ENCODE results near the gene MLLT10. TPM values are rescaled to one million over a fixed set of nuclear protein-coding genes. Genes with fewer than 3 reads are reported as not detected.
A peak's percentile ranks its signal among the peaks of the same experiment; 100 is the strongest.

Gene MLLT10
- total RNA-seq, 1 donor = 37.6 TPM

DNA sequence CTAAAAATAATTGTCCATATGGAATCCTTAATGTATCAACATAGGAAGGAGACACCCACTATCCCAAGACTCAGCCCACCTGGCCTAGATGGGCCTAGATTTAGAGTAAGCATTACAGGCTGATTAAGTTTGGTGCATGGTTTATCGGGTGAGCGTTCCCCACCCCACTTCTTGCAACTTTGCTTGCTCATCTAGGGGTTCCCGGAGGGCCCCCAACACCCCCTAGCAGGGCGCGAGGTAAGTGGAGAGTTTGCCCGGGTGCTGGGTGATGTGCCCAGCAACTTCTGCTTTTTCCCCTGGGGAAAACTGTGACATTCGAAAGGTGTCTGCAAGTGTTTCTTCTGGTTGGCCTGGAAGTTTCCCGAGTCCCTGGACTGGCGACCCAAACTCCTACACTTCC, 40.2 kb upstream of the MLLT10 start:
- H3K27ac ChIP-seq (ENCODE audit: low read depth, low read length) = no peak overlapping the region
- no peaks in the 10 kb centered on the region for H3K79me2 ChIP-seq (ENCODE audit: insufficient read depth, low read length)
- no peak overlapping the region for H3K4me3 ChIP-seq (ENCODE audit: insufficient read depth, low read length)
- peak overlapping the region; percentile 99 for H3K4me2 ChIP-seq (ENCODE audit: insufficient read depth, low read length)
- no peaks in the 10 kb centered on the region for H4K20me1 ChIP-seq (ENCODE audit: insufficient read depth, low read length)
- peaks cover 11% of the 10 kb centered on the region for H3K27me3 ChIP-seq (ENCODE audit: insufficient read depth, low read length)
- no peak overlapping the region for H2AFZ ChIP-seq (ENCODE audit: low read length)
- no peaks in the 10 kb centered on the region for H3K36me3 ChIP-seq (ENCODE audit: insufficient read depth, low read length)
- TF ChIP-seq CTCF (IDR thresholded peaks at IDR 0.05; ENCODE audit: extremely low read depth, low read depth, low read length) = no peak
- peaks cover 10% of the 10 kb centered on the region for H3K4me1 ChIP-seq (ENCODE audit: insufficient read depth, low read length)
- DNase-seq (ENCODE audit: insufficient read length, low spot score, missing footprints) = peak; percentile 73
- no peaks in the 10 kb centered on the region for H3K9me3 ChIP-seq (ENCODE audit: low read depth, low read length)

- Histone ChIP-seq H3K36me3 (ENCODE audit: insufficient read depth, low read length) (no peaks in the 10 kb centered on the region), H3K27ac (ENCODE audit: low read depth, low read length) (no peak overlapping the region), H2AFZ (ENCODE audit: low read length) (peak overlapping the region; percentile 86), H3K9me3 (ENCODE audit: low read depth, low read length) (no peaks in the 10 kb centered on the region), H3K4me2 (ENCODE audit: insufficient read depth, low read length) (peak overlapping the region; percentile 99), H3K4me1 (ENCODE audit: insufficient read depth, low read length) (peaks cover 10% of the 10 kb centered on the region), H3K4me3 (ENCODE audit: insufficient read depth, low read length) (peak overlapping the region; percentile 90), H3K27me3 (ENCODE audit: insufficient read depth, low read length) (peaks cover 17% of the 10 kb centered on the region), H3K79me2 (ENCODE audit: insufficient read depth, low read length) (no peaks in the 10 kb centered on the region), H4K20me1 (ENCODE audit: insufficient read depth, low read length) (no peaks in the 10 kb centered on the region)
- peak; percentile 85 for DNase-seq (ENCODE audit: insufficient read length, low spot score, missing footprints)
- TF ChIP-seq CTCF (IDR thresholded peaks at IDR 0.05; ENCODE audit: extremely low read depth, low read depth, low read length) = no peak
Measured at GRCh38 chr10:21494191-21495001, 39.6 kb upstream of the MLLT10 start.

DNA sequence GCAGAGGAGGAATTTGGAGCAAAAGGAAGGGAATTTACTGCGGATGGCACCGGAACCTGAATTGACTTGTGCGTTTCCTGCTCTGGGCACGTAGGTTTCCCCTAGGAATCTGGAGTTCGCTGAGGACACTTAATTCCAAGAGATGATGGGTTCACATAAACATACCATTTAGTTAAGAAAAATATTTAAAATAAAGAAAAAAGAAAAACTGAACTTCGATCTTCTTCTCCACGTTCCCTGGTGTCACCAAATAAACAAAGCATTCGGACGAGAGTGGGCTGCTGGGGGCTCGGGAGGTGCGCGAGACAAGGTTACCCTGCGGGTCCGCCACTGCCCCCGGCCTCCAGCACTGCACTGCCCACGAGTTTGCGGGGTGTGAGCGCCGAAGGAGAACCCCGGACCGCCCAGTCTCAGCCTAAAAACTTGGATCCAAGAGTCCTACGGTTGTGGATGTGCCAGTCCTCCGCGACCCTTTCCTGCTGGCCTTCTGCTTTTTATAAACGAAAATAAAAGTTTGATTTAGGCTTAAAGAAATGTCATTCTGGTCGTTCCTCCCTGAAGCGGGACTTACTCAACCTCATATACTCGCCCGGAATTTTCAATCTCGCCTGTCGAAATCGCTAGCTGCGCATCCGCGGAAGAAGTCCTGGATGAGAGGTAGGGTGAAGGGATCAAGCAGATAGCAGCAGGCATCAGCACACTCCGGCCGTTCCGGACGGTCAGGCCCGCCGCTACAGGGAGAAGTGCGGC, 38.9 kb upstream of the MLLT10 start:
- H3K4me1 ChIP-seq (ENCODE audit: insufficient read depth, low read length) = peaks cover 10% of the 10 kb centered on the region
- H3K79me2 ChIP-seq (ENCODE audit: insufficient read depth, low read length) = no peaks in the 10 kb centered on the region
- H4K20me1 ChIP-seq (ENCODE audit: insufficient read depth, low read length) = no peaks in the 10 kb centered on the region
- no peaks in the 10 kb centered on the region for H3K9me3 ChIP-seq (ENCODE audit: low read depth, low read length)
- TF ChIP-seq CTCF (IDR thresholded peaks at IDR 0.05; ENCODE audit: extremely low read depth, low read depth, low read length) = no peak
- DNase-seq (ENCODE audit: insufficient read length, low spot score, missing footprints) = peak; percentile 77
- H3K4me2 ChIP-seq (ENCODE audit: insufficient read depth, low read length) = peak overlapping the region; percentile 99
- no peak overlapping the region for H3K27ac ChIP-seq (ENCODE audit: low read depth, low read length)
- peak overlapping the region; percentile 96 for H2AFZ ChIP-seq (ENCODE audit: low read length)
- H3K27me3 ChIP-seq (ENCODE audit: insufficient read depth, low read length) = peaks cover 20% of the 10 kb centered on the region
- H3K4me3 ChIP-seq (ENCODE audit: insufficient read depth, low read length) = peak overlapping the region; percentile 90
- no peaks in the 10 kb centered on the region for H3K36me3 ChIP-seq (ENCODE audit: insufficient read depth, low read length)

Measured in osteoblast (primary cell).